ENCODE results near the gene GPC1. TPM values are rescaled to one million over a fixed set of nuclear protein-coding genes. Genes with fewer than 3 reads are reported as not detected.

The GPC1 gene
- total RNA-seq, 1 donor from 2014 or later, result 14.2 TPM

DNA sequence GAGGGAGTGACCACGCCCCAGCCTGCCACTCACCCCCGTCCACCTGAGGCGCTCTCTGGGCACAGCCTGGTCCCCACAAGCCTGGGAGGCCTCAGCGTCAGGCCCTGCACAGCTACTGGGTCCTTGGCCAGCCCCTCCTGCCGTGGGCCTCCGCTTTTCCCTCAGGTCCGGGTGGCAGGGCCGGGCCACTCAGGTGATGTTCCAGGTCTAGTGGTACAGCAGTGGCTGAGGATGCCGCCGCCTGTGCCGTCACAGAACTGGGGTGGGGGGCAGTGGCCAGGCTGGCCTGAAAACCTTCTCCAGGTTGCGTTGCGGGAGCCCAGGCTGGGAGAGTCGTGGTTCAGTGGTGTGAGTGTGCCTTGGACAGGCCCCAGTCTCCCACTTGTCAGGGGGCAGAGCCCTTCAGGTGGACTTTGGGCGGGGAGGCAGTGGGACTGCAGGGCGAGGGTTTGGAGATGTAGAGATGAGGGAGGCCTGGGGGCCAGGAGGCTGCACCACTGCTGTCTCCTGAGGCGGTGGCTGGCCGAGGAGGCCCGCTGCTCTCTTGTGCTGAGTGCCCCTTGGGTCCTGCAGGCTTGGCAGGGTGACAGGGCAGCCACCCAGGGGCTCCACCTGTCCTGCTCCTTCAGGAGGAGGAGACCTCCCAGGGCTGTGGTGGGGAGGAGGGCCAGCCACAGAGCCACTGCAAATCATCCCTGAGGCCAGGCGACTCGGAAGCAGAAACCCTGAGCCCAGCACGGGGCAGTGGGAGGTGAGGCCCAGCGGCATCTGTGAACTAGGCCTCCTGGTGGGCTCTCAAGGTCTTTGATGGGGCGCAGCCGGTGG lies 7.6 kb downstream of the GPC1 start:
- no peak overlapping the region for H3K4me3 ChIP-seq
- H3K36me3 Mint-ChIP-seq, result peaks cover 2% of the 10 kb centered on the region
- H3K27ac Mint-ChIP-seq, result no peak overlapping the region
- no peak for TF ChIP-seq EZH2 (IDR thresholded peaks at IDR 0.05)
- TF ChIP-seq EZH2phosphoT487 (IDR thresholded peaks at IDR 0.05), result no peak
- TF ChIP-seq CTCF (IDR thresholded peaks at IDR 0.05), result no peak
- H3K27me3 ChIP-seq, result no peaks in the 10 kb centered on the region
- peaks cover 6% of the 10 kb centered on the region for H3K4me1 Mint-ChIP-seq
- H3K4me2 ChIP-seq, result no peak overlapping the region
- H3K9me3 ChIP-seq (ENCODE audit: low read depth), result no peaks in the 10 kb centered on the region
- H3K9ac ChIP-seq, result no peak overlapping the region
- H3K36me3 ChIP-seq, result no peaks in the 10 kb centered on the region
- H3K79me2 ChIP-seq (ENCODE audit: low read depth), result peaks cover 40% of the 10 kb centered on the region
- H3K4me3 Mint-ChIP-seq, result peak overlapping the region; percentile 46
- H2AFZ ChIP-seq (replicated peaks), result no peak overlapping the region
- no peaks in the 10 kb centered on the region for H3K4me1 ChIP-seq
- H4K20me1 ChIP-seq (ENCODE audit: low read depth), result peaks cover 85% of the 10 kb centered on the region
- no peak overlapping the region for H3K27ac ChIP-seq
- H3F3A ChIP-seq (ENCODE audit: low read depth), result no peaks in the 10 kb centered on the region
- H3K9me3 Mint-ChIP-seq, result no peaks in the 10 kb centered on the region
- H3K27me3 Mint-ChIP-seq (ENCODE audit: insufficient read depth, low read depth), result peaks cover 9% of the 10 kb centered on the region
- DNase-seq (ENCODE audit: low spot score), result no peak

DNA sequence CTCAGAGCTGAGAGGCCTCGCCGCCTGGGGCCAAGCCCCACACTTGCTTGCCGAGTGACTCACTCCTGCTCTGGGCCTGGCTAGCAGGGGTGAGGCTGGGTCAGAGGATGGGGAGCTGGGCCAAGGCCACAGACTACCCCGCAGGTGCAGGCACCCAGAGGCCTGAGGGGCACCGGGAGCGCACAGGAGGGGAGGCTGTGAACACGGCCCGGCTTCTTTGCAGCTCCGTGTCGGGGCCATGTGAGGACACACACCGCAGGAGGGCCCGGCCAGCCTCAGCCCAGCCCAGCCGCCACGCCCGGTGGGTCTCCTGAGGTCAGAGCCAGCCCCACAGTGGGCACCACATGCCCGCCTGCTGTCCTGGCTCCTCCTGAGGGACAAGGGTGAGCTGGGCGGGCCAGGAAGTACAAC lies 8.4 kb downstream of the GPC1 start:
- H3K79me2 ChIP-seq (ENCODE audit: low read depth), result peaks cover 33% of the 10 kb centered on the region
- H3F3A ChIP-seq (ENCODE audit: low read depth), result no peaks in the 10 kb centered on the region
- Mint-ChIP-seq H3K27ac (no peak overlapping the region), H3K4me1 (peaks cover 5% of the 10 kb centered on the region), H3K36me3 (peaks cover 2% of the 10 kb centered on the region), H3K9me3 (no peaks in the 10 kb centered on the region), H3K27me3 (ENCODE audit: insufficient read depth, low read depth) (peaks cover 9% of the 10 kb centered on the region), H3K4me3 (no peak overlapping the region)
- no peak overlapping the region for H3K4me2 ChIP-seq
- no peak for TF ChIP-seq EZH2phosphoT487 (IDR thresholded peaks at IDR 0.05)
- TF ChIP-seq CTCF (IDR thresholded peaks at IDR 0.05), result no peak
- TF ChIP-seq EZH2 (IDR thresholded peaks at IDR 0.05), result no peak
- no peak for DNase-seq (ENCODE audit: low spot score)
- H4K20me1 ChIP-seq (ENCODE audit: low read depth), result peaks cover 85% of the 10 kb centered on the region
- H3K4me1 ChIP-seq, result no peaks in the 10 kb centered on the region
- H2AFZ ChIP-seq (replicated peaks), result no peak overlapping the region
- no peak overlapping the region for H3K27ac ChIP-seq
- H3K27me3 ChIP-seq, result no peaks in the 10 kb centered on the region
- no peaks in the 10 kb centered on the region for H3K9me3 ChIP-seq (ENCODE audit: low read depth)
- H3K9ac ChIP-seq, result no peak overlapping the region
- H3K36me3 ChIP-seq, result no peaks in the 10 kb centered on the region
- no peak overlapping the region for H3K4me3 ChIP-seq

DNA sequence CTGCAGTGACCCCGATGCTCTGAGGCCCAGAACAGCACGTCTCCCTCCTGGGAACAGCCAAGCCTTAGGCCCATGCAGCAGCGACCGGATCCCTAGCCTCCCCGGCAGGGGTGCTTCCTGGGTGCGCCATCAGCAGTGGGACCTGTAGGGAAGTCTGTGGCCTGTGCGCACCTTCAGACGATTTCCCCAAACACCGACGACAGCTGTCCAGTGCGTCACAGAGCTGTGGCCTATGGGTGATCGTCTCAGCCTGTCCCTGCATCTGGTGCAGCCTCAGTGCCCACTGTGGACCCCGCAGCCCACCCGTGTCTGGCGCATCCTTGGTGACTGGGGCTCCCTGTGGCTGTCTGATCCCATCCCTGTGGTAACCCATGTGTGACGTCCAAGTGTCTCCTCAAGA lies 9.0 kb downstream of the GPC1 start:
- Histone ChIP-seq H3K4me2 (no peak overlapping the region), H2AFZ (replicated peaks) (no peak overlapping the region), H3K79me2 (ENCODE audit: low read depth) (peaks cover 27% of the 10 kb centered on the region), H3K9me3 (ENCODE audit: low read depth) (no peaks in the 10 kb centered on the region), H3K36me3 (no peaks in the 10 kb centered on the region), H3K4me3 (no peak overlapping the region), H3K4me1 (no peaks in the 10 kb centered on the region), H4K20me1 (ENCODE audit: low read depth) (peaks cover 85% of the 10 kb centered on the region), H3K9ac (no peak overlapping the region), H3K27me3 (no peaks in the 10 kb centered on the region), H3F3A (ENCODE audit: low read depth) (peaks cover 4% of the 10 kb centered on the region), H3K27ac (no peak overlapping the region)
- H3K36me3 Mint-ChIP-seq, result peaks cover 2% of the 10 kb centered on the region
- peaks cover 9% of the 10 kb centered on the region for H3K27me3 Mint-ChIP-seq (ENCODE audit: insufficient read depth, low read depth)
- peaks cover 6% of the 10 kb centered on the region for H3K4me1 Mint-ChIP-seq
- H3K27ac Mint-ChIP-seq, result no peak overlapping the region
- H3K9me3 Mint-ChIP-seq, result no peaks in the 10 kb centered on the region
- H3K4me3 Mint-ChIP-seq, result no peak overlapping the region
- TF ChIP-seq EZH2phosphoT487 (IDR thresholded peaks at IDR 0.05) (no peak), EZH2 (IDR thresholded peaks at IDR 0.05) (no peak), CTCF (IDR thresholded peaks at IDR 0.05) (no peak)
- no peak for DNase-seq (ENCODE audit: low spot score)

Measured in neural progenitor cell (in vitro differentiated cells).